Fibroblast of the aortic adventitia (primary cell): ENCODE measurements around the gene PEX11G. TPM values are rescaled to one million over a fixed set of nuclear protein-coding genes. Genes with fewer than 3 reads are reported as not detected.
A peak's percentile ranks its signal among the peaks of the same experiment; 100 is the strongest.
"Not testable (repeated sequence)": the region's sequence is repeated elsewhere in the genome, so short reads cannot be mapped to it uniquely, and the experiment has no call there.

ENCODE experiments used
- DNase-seq: peaks from one replicate; pipeline ENCODE4 v3.0.0-alpha.2; 2010; ENCODE audit warnings: low read depth
- H3K4me3 ChIP-seq: 2 replicates; pipeline ENCODE4 v1.5.1; 2011; ENCODE audit warnings: low read depth, mild to moderate bottlenecking, control low read depth, low read length, moderate library complexity
- total RNA-seq: library from RNA; depleted of rRNA; stranded (reverse); fragments of >200 nt; gene quantifications from 2 replicates; pipeline ENCODE4 v1.2.3, GENCODE V29; 2012; ENCODE audit warnings: low replicate concordance
- TF ChIP-seq, protein P1 (sequence below): IDR thresholded peaks from 2 replicates; pipeline ENCODE4 v1.5.1; 2011; ENCODE audit warnings: mild to moderate bottlenecking, low read length, control low read depth, inconsistent platforms; ENCODE audit not compliant: insufficient read depth

The PEX11G gene
- total RNA-seq, 1 donor = 1.6 TPM

DNA sequence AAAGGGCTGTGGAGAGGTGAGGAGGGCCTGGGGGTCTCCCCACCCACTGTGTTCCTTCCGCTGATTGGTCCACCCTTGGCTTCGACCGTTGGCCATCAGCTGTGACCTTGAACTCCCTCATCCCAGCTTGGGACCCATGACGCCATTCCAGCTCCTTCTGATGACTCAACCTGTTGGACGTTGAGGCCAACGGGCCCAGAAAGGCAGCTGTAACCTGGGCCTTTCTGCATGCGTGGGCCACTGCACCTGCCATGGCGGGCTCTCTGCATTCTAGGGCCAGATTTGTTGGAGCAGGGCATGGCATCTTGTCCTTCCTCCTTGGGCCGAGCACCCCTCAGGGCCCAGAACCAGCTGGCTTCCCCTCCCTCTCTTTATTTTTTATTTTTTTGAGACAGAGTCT lies 30.2 kb downstream of the PEX11G start:
- TF ChIP-seq, protein P1, sequence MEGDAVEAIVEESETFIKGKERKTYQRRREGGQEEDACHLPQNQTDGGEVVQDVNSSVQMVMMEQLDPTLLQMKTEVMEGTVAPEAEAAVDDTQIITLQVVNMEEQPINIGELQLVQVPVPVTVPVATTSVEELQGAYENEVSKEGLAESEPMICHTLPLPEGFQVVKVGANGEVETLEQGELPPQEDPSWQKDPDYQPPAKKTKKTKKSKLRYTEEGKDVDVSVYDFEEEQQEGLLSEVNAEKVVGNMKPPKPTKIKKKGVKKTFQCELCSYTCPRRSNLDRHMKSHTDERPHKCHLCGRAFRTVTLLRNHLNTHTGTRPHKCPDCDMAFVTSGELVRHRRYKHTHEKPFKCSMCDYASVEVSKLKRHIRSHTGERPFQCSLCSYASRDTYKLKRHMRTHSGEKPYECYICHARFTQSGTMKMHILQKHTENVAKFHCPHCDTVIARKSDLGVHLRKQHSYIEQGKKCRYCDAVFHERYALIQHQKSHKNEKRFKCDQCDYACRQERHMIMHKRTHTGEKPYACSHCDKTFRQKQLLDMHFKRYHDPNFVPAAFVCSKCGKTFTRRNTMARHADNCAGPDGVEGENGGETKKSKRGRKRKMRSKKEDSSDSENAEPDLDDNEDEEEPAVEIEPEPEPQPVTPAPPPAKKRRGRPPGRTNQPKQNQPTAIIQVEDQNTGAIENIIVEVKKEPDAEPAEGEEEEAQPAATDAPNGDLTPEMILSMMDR = no peak
- no peak overlapping the region for H3K4me3 ChIP-seq
- DNase-seq = no peak

DNA sequence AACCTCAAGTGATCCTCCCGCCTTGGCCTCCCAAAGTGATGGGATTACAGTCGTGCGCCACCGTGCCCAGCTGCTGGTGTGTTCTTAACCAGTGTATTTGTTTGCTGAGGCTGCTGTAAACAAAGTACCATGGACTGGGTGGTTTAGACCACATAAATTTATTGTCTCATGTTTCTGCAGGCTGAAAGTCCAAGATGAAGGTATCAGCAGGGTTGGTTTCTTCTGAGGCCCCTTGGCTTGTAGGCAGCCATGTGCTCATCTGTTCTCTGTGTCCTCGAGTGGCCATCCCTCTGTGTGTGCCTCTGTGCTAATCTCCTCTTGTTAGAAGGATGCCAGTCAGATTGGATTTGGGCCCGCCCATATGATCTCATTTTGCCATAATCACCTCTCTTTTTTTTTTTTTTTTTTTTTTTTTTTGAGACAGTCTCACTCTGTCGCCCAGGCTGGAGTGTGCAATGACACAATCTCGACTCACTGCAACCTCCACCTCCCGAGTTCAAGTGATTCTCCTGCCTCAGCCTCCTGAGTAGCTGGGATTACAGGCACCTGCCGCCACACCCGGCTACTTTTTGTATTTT lies 31.8 kb downstream of the PEX11G start:
- TF ChIP-seq, protein P1 = no peak
- no peak for DNase-seq

DNA sequence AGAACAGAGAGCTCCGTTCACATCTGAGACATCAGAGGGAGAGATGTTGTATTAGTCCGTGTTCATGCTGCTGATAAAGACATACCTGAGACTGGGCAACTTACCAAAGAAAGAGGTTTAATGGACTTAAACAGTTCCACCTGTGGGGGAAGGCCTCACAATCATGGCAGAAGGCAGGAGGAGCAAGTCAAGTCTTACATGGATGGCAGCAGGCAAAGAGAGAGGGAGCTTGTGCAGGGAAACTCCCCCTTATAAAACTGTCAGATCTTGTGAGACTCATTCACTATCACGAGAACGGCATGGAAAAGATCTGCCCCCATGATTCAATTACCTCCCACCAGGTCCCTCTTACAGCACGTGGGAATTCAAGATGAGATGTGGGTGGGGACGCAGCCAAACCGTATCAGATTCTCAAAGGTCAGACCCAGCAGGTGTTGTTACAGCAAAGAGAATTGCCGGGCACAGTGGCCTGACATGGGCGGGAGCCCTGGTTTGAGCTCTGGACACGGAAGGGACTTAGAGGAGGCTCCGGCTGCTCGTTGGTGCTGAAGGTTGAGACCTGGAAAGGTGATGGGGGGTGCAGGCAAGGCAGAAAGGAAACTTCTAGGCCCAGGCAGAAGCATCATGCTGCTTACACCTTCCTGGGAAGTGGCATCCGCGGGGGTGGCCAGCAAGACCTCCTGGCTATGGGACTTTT lies 33.1 kb downstream of the PEX11G start:
- TF ChIP-seq, protein P1 = no peak
- no peak overlapping the region for H3K4me3 ChIP-seq
- no peak for DNase-seq

More for the DNA sequence above, 31.8 kb downstream of the PEX11G start:
- no peak overlapping the region for H3K4me3 ChIP-seq

DNA sequence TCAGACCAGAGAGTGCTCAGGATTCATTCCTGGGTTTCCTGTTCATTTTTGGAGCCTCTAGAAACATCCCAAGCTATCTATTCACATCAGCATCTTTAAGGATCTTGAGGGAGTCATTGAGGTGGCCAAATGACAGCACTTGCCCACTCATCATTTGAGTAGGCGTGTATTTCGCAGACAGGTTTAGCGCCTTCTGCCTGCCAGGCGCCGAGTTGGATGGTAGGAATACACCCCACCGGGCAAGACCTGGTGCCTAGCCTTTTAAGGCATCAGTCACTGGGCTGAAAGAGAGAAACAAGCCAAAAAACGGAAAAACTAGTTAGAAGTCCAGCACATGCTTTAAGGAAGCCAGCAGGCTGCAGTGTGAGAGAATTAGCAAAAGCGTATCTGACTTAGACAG lies 33.8 kb downstream of the PEX11G start:
- DNase-seq = no peak
- H3K4me3 ChIP-seq = no peak overlapping the region
- TF ChIP-seq, protein P1 = no peak

DNA sequence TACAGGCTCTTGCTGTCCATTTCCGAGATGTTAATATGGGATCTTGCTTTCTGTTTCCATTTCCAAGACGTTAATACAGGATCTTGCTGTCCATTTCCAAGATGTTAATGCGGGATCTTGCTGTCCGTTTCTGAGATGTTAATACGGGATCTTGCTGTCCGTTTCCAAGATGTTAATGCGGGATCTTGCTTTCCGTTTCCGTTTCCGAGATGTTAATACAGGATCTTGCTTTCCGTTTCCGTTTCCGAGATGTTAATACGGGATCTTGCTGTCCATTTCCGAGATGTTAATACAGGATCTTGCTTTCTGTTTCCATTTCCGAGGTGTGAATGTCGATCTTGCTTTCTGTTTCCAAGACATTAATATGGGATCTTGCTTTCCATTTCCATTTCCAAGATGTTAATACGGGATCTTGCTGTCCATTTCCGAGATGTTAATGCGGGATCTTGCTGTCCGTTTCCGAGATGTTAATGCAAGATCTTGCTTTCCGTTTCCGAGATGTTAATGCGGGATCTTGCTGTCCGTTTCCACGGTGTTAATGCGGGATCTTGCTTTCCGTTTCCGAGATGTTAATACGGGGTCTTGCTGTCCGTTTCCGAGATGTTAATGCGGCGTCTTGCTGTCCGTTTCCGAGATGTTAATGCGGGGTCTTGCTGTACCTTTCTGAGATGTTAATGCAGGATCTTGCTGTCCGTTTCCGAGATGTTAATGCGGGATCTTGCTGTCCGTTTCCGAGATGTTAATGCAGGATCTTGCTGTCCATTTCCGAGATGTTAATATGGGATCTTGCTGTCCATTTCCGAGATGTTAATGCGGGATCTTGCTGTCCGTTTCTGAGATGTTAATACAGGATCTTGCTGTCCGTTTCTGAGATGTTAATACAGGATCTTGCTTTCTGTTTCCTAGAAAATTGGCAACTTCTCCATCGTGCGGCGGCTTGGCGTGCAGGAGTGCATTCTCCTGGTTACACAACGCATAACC lies 38.3 kb downstream of the PEX11G start:
- DNase-seq = peak; percentile 51
- no peak overlapping the region for H3K4me3 ChIP-seq

DNA sequence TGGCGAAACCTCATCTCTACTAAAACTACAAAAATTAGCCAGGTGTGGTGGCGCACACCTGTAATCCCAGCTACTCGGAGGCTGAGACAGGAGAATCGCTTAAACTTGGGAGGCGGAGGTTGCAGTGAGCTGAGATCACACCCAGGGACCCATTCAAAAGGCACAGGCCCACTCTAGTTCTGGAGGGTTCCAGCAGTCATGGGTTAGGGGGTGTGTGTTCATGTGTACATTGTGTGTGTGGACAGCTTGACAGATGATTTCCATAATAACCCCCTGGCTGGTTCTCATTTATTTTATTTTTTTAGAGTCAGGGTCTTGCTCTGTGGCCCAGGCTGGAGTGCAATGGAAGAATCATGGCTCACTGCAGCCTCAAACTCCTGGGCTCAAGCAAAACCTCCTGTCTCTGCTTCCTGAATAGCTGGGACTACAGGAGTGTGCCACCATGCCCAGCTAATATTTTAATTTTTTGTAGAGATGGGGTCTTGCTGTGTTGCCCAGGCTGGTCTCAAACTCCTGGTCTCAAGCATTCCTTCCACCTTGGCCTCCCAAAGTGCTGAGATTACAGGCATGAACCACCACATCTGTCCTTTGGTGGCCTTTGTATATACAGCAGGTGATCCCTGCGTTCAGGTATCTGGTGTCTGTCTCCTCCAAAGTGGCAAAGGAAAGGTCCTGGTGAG lies 39.3 kb downstream of the PEX11G start:
- not testable (repeated sequence) for DNase-seq, H3K4me3 ChIP-seq

More for the DNA sequence above, 38.3 kb downstream of the PEX11G start:
- TF ChIP-seq, protein P1 = no peak
